Astrocyte (in vitro differentiated cells and primary cell): ENCODE measurements around the gene SPPL2A.

Source experiments
- CTCF ChIP-seq: IDR thresholded peaks from 2 replicates; pipeline ENCODE4 v1.5.1; 2011; ENCODE audit warnings: low read depth, mild to moderate bottlenecking, inconsistent platforms, low read length, moderate library complexity; ENCODE audit not compliant: insufficient read depth
- EZH2 ChIP-seq: IDR thresholded peaks from 2 replicates; pipeline ENCODE4 v1.6.1; 2012; ENCODE audit warnings: mild to moderate bottlenecking, low read length, inconsistent platforms; ENCODE audit not compliant: insufficient read depth

- TF ChIP-seq CTCF (no peak), EZH2 (no peak)
Observed at GRCh38 chr15:50740955-50741354, 24.6 kb downstream of the SPPL2A start.
